CD4-positive, alpha-beta T cell (primary cell): ENCODE measurements around the gene INVS. TPM values are rescaled to one million over a fixed set of nuclear protein-coding genes. Genes with fewer than 3 reads are reported as not detected.

Experiments
- ATAC-seq: fragments of 200-7000 bp; cut with Tn5 transposase; one replicate; pipeline ENCODE4 v1.10.0; 2022; ENCODE audit warnings: mild to moderate bottlenecking; ENCODE audit not compliant: poor library complexity
- CTCF ChIA-PET: fragments of 350-600 bp; sonication (Branson Sonifier 250); formaldehyde crosslinking; loops from one replicate; lab custom pipeline; 2021; ENCODE audit warnings: antibody characterized with exemption, inconsistent platforms; lab: Charles Lee
- POLR2A ChIA-PET: fragments of 350-600 bp; sonication (Branson Sonifier 250); formaldehyde crosslinking; loops from one replicate; lab custom pipeline; 2021; ENCODE audit warnings: antibody characterized with exemption, inconsistent platforms; lab: Charles Lee
- DNase-seq, 14 experiments: peaks; one replicate each; pipeline ENCODE4 v3.0.0-alpha.2; 2013 to 2020; ENCODE audit warnings: mixed read lengths in 2 of 14
- H3K27ac ChIP-seq, 2 donors: one replicate each; pipeline versions ENCODE4 v1.5.1 to v1.7.0; 2013; ENCODE audit warnings: low read length in 2 of 2, low read depth in 1 of 2, mild to moderate bottlenecking in 1 of 2
- H3K27me3 ChIP-seq, 2 experiments: 1 replicate in 1 of 2; 2 replicates in 1 of 2; pipeline versions ENCODE4 v1.6.1 to v1.7.0; 2013; ENCODE audit warnings: low read length in 2 of 2, control low read depth in 1 of 2, mild to moderate bottlenecking in 1 of 2, moderate library complexity in 1 of 2; ENCODE audit not compliant: insufficient read depth in 2 of 2, control insufficient read depth in 1 of 2
- H3K36me3 ChIP-seq: one replicate; pipeline ENCODE4 v1.6.1; 2013; ENCODE audit warnings: low read length, control low read depth; ENCODE audit not compliant: insufficient read depth
- H3K4me1 ChIP-seq: one replicate; pipeline ENCODE4 v1.6.1; 2013; ENCODE audit warnings: low read length, control low read depth; ENCODE audit not compliant: insufficient read depth
- H3K4me3 ChIP-seq: one replicate; pipeline ENCODE4 v1.5.1; 2013; ENCODE audit warnings: mild to moderate bottlenecking, low read length, moderate library complexity
- H3K9me3 ChIP-seq, 2 experiments: 1 replicate in 1 of 2; 2 replicates in 1 of 2; pipeline versions ENCODE4 v1.6.1 to v1.7.0; 2013; ENCODE audit warnings: low read length in 2 of 2, mild to moderate bottlenecking in 2 of 2, control low read depth in 1 of 2, moderate library complexity in 1 of 2; ENCODE audit not compliant: control insufficient read depth in 1 of 2, insufficient read depth in 1 of 2
- H3K27ac Mint-ChIP-seq: one replicate; pipeline ENCODE4 v1.8.0; 2020; ENCODE audit warnings: mixed read lengths
- H3K27me3 Mint-ChIP-seq: one replicate; pipeline ENCODE4 v1.8.0; 2021; ENCODE audit warnings: mixed read lengths
- H3K36me3 Mint-ChIP-seq: one replicate; pipeline ENCODE4 v1.8.0; 2021; ENCODE audit warnings: low read depth, mixed read lengths
- H3K4me1 Mint-ChIP-seq: one replicate; pipeline ENCODE4 v1.8.0; 2021; ENCODE audit warnings: low read depth, mixed read lengths
- H3K4me3 Mint-ChIP-seq: one replicate; pipeline ENCODE4 v1.8.0; 2020; ENCODE audit warnings: mild to moderate bottlenecking, mixed read lengths
- H3K9me3 Mint-ChIP-seq: one replicate; pipeline ENCODE4 v1.8.0; 2020; ENCODE audit warnings: mixed read lengths
- CTCF ChIP-seq: fragments of 200-600 bp; IDR thresholded peaks from one replicate; pipeline ENCODE4 v1.8.0; 2022; ENCODE audit warnings: antibody characterized with exemption, mild to moderate bottlenecking
- intact Hi-C, 2 experiments: fragments of 100-400 bp; cut with DNase I in 1 of 2; cut with micrococcal nuclease in 1 of 2; formaldehyde crosslinking; loops; one replicate each; pipeline versions ENCODE4 v1.15.1 to v1.9.0; 2023 to 2025; cut with DNase I, micrococcal nuclease
- total RNA-seq, 174 experiments: library from RNA in 2 of 174; stranded (reverse) in 2 of 174; gene quantifications; one replicate each; pipeline ENCODE4 v1.2.3 and lab custom pipeline; 2021 to 2026

INVS gene
- total RNA-seq, 2 experiments from 2014 or later = 13.6 to 14.3 TPM

GRCh38 chr9:100307080-100307479 is 208.0 kb downstream of the INVS start:
- no peak for TF ChIP-seq CTCF
- ATAC-seq (no peak), DNase-seq (no peak)
- Histone ChIP-seq H3K9me3 (no peaks in the 10 kb centered on the region), H3K27ac (no peak overlapping the region), H3K36me3 (peaks cover 41% of the 10 kb centered on the region), H3K4me1 (no peaks in the 10 kb centered on the region), H3K27me3 (no peaks in the 10 kb centered on the region), H3K4me3 (no peak overlapping the region)
- intact Hi-C loops = no loop called here
- Mint-ChIP-seq H3K9me3 (no peaks in the 10 kb centered on the region), H3K27me3 (no peaks in the 10 kb centered on the region), H3K36me3 (peaks cover 97% of the 10 kb centered on the region), H3K27ac (no peak overlapping the region), H3K4me1 (peaks cover 30% of the 10 kb centered on the region), H3K4me3 (no peak overlapping the region)
- POLR2A ChIA-PET = no interaction called here
- CTCF ChIA-PET = no interaction called here

GRCh38 chr9:100308965-100309564 is 210.0 kb downstream of the INVS start:
- Mint-ChIP-seq H3K9me3 (no peaks in the 10 kb centered on the region), H3K4me1 (peaks cover 36% of the 10 kb centered on the region), H3K36me3 (peaks cover 89% of the 10 kb centered on the region), H3K27me3 (no peaks in the 10 kb centered on the region), H3K27ac (peak overlapping the region; percentile 61), H3K4me3 (no peak overlapping the region)
- intact Hi-C loops = no loop called here
- Histone ChIP-seq H3K9me3 (no peaks in the 10 kb centered on the region), H3K4me3 (no peak overlapping the region), H3K27ac (no peak overlapping the region), H3K4me1 (no peaks in the 10 kb centered on the region), H3K27me3 (no peaks in the 10 kb centered on the region), H3K36me3 (peaks cover 25% of the 10 kb centered on the region)
- ChIA-PET POLR2A (no interaction called here), CTCF (no interaction called here)
- DNase-seq (no peak), ATAC-seq (no peak)
- no peak for TF ChIP-seq CTCF

- no peaks in the 10 kb centered on the region for H3K27me3 ChIP-seq
- H3K4me3 ChIP-seq = no peak overlapping the region
- Mint-ChIP-seq H3K27me3 (no peaks in the 10 kb centered on the region), H3K4me1 (peaks cover 34% of the 10 kb centered on the region), H3K36me3 (peaks cover 89% of the 10 kb centered on the region), H3K4me3 (no peak overlapping the region), H3K27ac (peak overlapping the region; percentile 61), H3K9me3 (no peaks in the 10 kb centered on the region)
- no peak for TF ChIP-seq CTCF
- intact Hi-C loops = no loop called here
- DNase-seq (no peak), ATAC-seq (no peak)
- ChIA-PET CTCF (no interaction called here), POLR2A (no interaction called here)
- H3K27ac ChIP-seq = no peak overlapping the region
- no peaks in the 10 kb centered on the region for H3K9me3 ChIP-seq
- peaks cover 23% of the 10 kb centered on the region for H3K36me3 ChIP-seq
- H3K4me1 ChIP-seq = no peaks in the 10 kb centered on the region
Measured at GRCh38 chr9:100309992-100310391, 210.9 kb downstream of the INVS start.
